Brain microvascular endothelial cell (primary cell): ENCODE data around the gene UROC1.

Source experiments
- DNase-seq: peaks from one replicate; pipeline ENCODE4 v3.0.0-alpha.2; 2020
- H3K27ac ChIP-seq: fragments of 250-450 bp; sonication (Bioruptor Pico); 2 replicates; pipeline ENCODE4 v1.5.1; 2020; ENCODE audit warnings: mild to moderate bottlenecking, moderate library complexity
- H3K27me3 ChIP-seq: fragments of 250-450 bp; sonication (Bioruptor Pico); replicated peaks from 2 replicates; pipeline ENCODE4 v1.5.1; 2020; ENCODE audit warnings: mild to moderate bottlenecking
- H3K36me3 ChIP-seq: fragments of 250-450 bp; sonication (Bioruptor Pico); replicated peaks from 2 replicates; pipeline ENCODE4 v1.5.1; 2020; ENCODE audit warnings: mild to moderate bottlenecking
- H3K4me3 ChIP-seq: 2 replicates; pipeline ENCODE4 v1.5.1; 2011; ENCODE audit warnings: low read depth, mild to moderate bottlenecking, control low read depth, low read length, moderate library complexity
- CTCF ChIP-seq: IDR thresholded peaks from 2 replicates; pipeline ENCODE4 v1.5.1; 2011; ENCODE audit warnings: low read depth, mild to moderate bottlenecking, moderate library complexity, low read length, control low read depth, inconsistent platforms; ENCODE audit errors: missing control alignments
- in situ Hi-C: cut with HindIII; loops from 2 replicates; pipeline ENCODE4 v1.10.0; 2017; ENCODE audit warnings: low sequenced_read_pairs, low pct_ligation_motif_present

The UROC1 gene

GRCh38 chr3:126552688-126553283 lies 35.2 kb upstream of the UROC1 start:
- Histone ChIP-seq H3K27ac (no peak overlapping the region), H3K27me3 (peaks cover 20% of the 10 kb centered on the region), H3K36me3 (no peaks in the 10 kb centered on the region), H3K4me3 (no peak overlapping the region)
- in situ Hi-C loops = no loop called here
- no peak for DNase-seq
- TF ChIP-seq CTCF = no peak

DNA sequence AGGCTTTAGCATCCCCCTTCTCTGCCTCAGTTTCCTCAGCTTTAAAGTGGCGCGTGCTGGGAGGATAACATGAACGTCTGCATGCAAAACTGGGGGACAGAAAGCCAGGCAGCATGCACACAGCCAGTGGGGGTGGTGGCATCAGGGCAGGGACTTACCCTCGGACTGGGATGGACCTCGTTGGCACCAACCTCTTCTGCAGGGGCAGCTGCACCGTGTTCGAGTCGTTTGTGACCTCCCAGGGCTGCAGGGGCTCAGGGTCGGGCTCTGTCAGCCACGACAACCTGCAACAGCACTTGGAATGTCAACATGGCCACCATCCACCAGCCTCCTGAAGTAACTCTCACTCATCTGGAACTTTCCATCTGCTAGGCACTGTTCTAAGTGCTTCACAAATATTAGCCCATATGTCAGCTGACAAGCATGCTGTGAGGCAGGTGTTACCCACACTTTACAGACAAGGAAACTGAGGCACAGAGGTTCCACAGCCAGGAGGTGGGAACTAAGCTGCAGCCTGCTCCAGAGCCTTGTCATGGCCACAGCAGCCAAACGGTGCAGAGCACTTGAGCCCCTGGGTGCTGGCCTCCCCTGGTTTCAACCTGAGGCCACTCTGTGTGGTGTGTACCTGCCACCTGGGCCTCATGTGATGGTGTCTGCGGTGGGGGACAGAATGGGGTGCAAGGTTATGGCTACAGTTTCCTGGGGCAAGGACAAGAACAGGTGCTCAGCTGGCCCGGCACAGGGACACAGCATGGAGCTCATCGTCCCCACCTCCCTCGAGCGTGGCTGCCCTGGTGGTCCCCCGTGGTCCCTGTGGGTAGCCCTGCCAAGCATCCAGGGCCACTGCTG lies 34.5 kb upstream of the UROC1 start:
- no peak overlapping the region for H3K4me3 ChIP-seq
- no peak for TF ChIP-seq CTCF
- peaks cover 20% of the 10 kb centered on the region for H3K27me3 ChIP-seq
- no peak overlapping the region for H3K27ac ChIP-seq
- in situ Hi-C loops = no loop called here
- H3K36me3 ChIP-seq = no peaks in the 10 kb centered on the region
- DNase-seq = no peak

GRCh38 chr3:126551121-126551838 lies 33.7 kb upstream of the UROC1 start:
- TF ChIP-seq CTCF = no peak
- DNase-seq = no peak
- H3K27me3 ChIP-seq = peaks cover 20% of the 10 kb centered on the region
- no peak overlapping the region for H3K27ac ChIP-seq
- in situ Hi-C loops = no loop called here
- no peak overlapping the region for H3K4me3 ChIP-seq
- no peaks in the 10 kb centered on the region for H3K36me3 ChIP-seq

DNA sequence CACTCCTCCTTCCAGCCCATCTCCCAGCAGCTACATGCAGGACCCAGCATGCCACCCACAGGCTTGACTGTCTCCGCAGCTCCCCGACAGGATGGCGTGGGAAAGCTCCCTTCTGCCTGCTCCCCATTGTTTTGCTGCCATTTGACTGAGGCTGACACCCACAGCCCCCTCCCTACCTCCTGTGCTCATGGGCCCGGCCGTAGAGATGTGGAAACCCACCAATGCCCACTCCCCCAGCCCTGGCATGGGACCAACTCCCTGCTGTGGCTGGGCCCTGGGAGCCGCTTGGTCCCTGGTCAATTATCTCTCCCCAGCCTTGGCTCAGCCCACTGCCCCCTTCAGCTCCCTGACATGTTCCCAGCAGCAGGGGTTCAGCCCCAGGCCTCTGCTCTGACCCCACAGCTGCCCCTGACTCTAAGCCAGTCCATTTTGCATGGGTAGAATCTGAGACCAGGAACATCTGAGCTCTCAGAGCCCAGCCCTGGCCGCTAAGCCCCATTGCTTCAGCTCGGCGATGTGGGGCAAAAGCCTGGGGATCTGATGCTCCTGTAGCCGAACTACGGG lies 33.0 kb upstream of the UROC1 start:
- H3K27me3 ChIP-seq = peaks cover 20% of the 10 kb centered on the region
- no peaks in the 10 kb centered on the region for H3K36me3 ChIP-seq
- no peak for DNase-seq
- H3K4me3 ChIP-seq = no peak overlapping the region
- in situ Hi-C loops = no loop called here
- H3K27ac ChIP-seq = no peak overlapping the region
- TF ChIP-seq CTCF = no peak

DNA sequence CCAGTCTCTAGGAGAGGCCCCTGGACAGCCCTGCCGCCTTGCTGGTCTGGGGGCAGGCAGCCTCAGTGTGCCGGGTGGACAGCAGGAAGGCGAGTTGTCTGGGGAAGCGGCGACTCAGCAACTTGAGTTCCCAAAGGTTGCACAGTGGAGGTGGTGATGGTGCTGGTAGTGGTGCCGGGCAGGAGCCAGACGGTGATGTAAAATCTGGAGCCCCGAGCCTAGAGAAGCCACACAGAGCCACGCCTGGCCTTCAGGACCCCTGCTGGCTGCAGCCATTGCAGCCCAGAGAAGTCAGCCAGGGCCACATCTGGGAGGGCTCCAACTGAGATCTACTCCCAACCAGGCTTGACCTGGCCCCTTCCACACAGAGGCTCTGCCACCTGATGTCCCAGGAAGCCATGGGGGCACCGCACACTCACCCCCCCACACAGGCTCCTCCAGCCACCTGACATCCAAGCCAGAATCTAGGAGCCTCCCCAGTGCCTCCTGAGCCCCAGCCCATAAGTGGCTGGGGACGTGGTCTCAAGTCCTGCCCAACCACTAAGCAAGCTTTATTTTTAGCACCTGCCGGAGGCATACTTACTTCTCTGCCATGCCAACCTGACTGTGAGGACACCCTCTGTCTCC lies 32.4 kb upstream of the UROC1 start:
- Histone ChIP-seq H3K4me3 (no peak overlapping the region), H3K27me3 (peaks cover 20% of the 10 kb centered on the region), H3K27ac (no peak overlapping the region), H3K36me3 (no peaks in the 10 kb centered on the region)
- no peak for TF ChIP-seq CTCF
- DNase-seq = no peak
- in situ Hi-C loops = no loop called here
